HL-60/S4 treated with phorbol 12-myristate 13-acetate at 8.2 ng/mL for 4 days and 3 days (cell line): ENCODE data around the gene TDRD1.

Experiments used
- in situ Hi-C: fragments of 300-500 bp; cut with MboI; formaldehyde crosslinking; loops from 2 replicates; pipeline ENCODE4 v1.15.0; 2022; ENCODE audit warnings: low sequenced_read_pairs

TDRD1 gene

GRCh38 chr10:114265392-114266053 is 86.4 kb downstream of the TDRD1 start:
- in situ Hi-C loops: no loop called here

GRCh38 chr10:114266521-114266920 is 87.4 kb downstream of the TDRD1 start:
- in situ Hi-C loops: no loop called here

GRCh38 chr10:114271075-114271778 is 92.1 kb downstream of the TDRD1 start:
- in situ Hi-C loops: no loop called here

GRCh38 chr10:114271779-114272167 is 92.6 kb downstream of the TDRD1 start:
- in situ Hi-C loops: no loop called here

- in situ Hi-C loops: no loop called here
Observed at GRCh38 chr10:114272696-114273095, 93.5 kb downstream of the TDRD1 start.

- in situ Hi-C loops: no loop called here
Observed at GRCh38 chr10:114273910-114274309, 94.8 kb downstream of the TDRD1 start.

GRCh38 chr10:114274616-114275453 is 95.7 kb downstream of the TDRD1 start:
- in situ Hi-C loops: no loop called here

- in situ Hi-C loops: no loop called here
Observed at GRCh38 chr10:114276066-114276465, 96.9 kb downstream of the TDRD1 start.

- in situ Hi-C loops: no loop called here
Observed at GRCh38 chr10:114276671-114277070, 97.5 kb downstream of the TDRD1 start.

GRCh38 chr10:114278140-114278883 is 99.2 kb downstream of the TDRD1 start:
- in situ Hi-C loops: no loop called here

GRCh38 chr10:114278884-114279191 is 99.7 kb downstream of the TDRD1 start:
- in situ Hi-C loops: no loop called here

GRCh38 chr10:114279289-114279688 is 100.1 kb downstream of the TDRD1 start:
- in situ Hi-C loops: no loop called here

- in situ Hi-C loops: no loop called here
Observed at GRCh38 chr10:114279901-114280644, 100.9 kb downstream of the TDRD1 start.

GRCh38 chr10:114281006-114281405 is 101.9 kb downstream of the TDRD1 start:
- in situ Hi-C loops: no loop called here

GRCh38 chr10:114281461-114281860 is 102.3 kb downstream of the TDRD1 start:
- in situ Hi-C loops: no loop called here
